ENCODE data around the gene LBHD1. TPM values are rescaled to one million over a fixed set of nuclear protein-coding genes. Genes with fewer than 3 reads are reported as not detected.

The LBHD1 gene
- total RNA-seq, 1 donor = 7.6 TPM

GRCh38 chr11:62669420-62670161 lies 2.5 kb downstream of the LBHD1 start:
- Histone ChIP-seq H3K4me2 (ENCODE audit: insufficient read depth, low read length) (peak overlapping the region; percentile 23), H4K20me1 (ENCODE audit: insufficient read depth, low read length) (peaks cover 14% of the 10 kb centered on the region), H2AFZ (ENCODE audit: low read length) (no peak overlapping the region), H3K79me2 (ENCODE audit: insufficient read depth, low read length) (peaks cover 62% of the 10 kb centered on the region), H3K4me1 (ENCODE audit: insufficient read depth, low read length) (peaks cover 38% of the 10 kb centered on the region), H3K27me3 (ENCODE audit: insufficient read depth, low read length) (no peaks in the 10 kb centered on the region), H3K36me3 (ENCODE audit: insufficient read depth, low read length) (peaks cover 38% of the 10 kb centered on the region), H3K4me3 (ENCODE audit: insufficient read depth, low read length) (no peak overlapping the region), H3K9me3 (ENCODE audit: low read depth, low read length) (no peaks in the 10 kb centered on the region), H3K27ac (ENCODE audit: low read depth, low read length) (no peak overlapping the region)
- peak; percentile 84 for DNase-seq (ENCODE audit: insufficient read length, low spot score, missing footprints)
- no peak for TF ChIP-seq CTCF (IDR thresholded peaks at IDR 0.05; ENCODE audit: extremely low read depth, low read depth, low read length)

GRCh38 chr11:62667460-62667859 lies 4.6 kb downstream of the LBHD1 start:
- no peak for DNase-seq (ENCODE audit: insufficient read length, low spot score, missing footprints)
- H3K9me3 ChIP-seq (ENCODE audit: low read depth, low read length) = no peaks in the 10 kb centered on the region
- no peak overlapping the region for H2AFZ ChIP-seq (ENCODE audit: low read length)
- peaks cover 14% of the 10 kb centered on the region for H4K20me1 ChIP-seq (ENCODE audit: insufficient read depth, low read length)
- H3K27me3 ChIP-seq (ENCODE audit: insufficient read depth, low read length) = no peaks in the 10 kb centered on the region
- TF ChIP-seq CTCF (IDR thresholded peaks at IDR 0.05; ENCODE audit: extremely low read depth, low read depth, low read length) = no peak
- peaks cover 53% of the 10 kb centered on the region for H3K79me2 ChIP-seq (ENCODE audit: insufficient read depth, low read length)
- H3K4me3 ChIP-seq (ENCODE audit: insufficient read depth, low read length) = no peak overlapping the region
- no peak overlapping the region for H3K27ac ChIP-seq (ENCODE audit: low read depth, low read length)
- H3K4me1 ChIP-seq (ENCODE audit: insufficient read depth, low read length) = peaks cover 34% of the 10 kb centered on the region
- peaks cover 29% of the 10 kb centered on the region for H3K36me3 ChIP-seq (ENCODE audit: insufficient read depth, low read length)
- peak overlapping the region; percentile 91 for H3K4me2 ChIP-seq (ENCODE audit: insufficient read depth, low read length)

GRCh38 chr11:62666259-62666926 lies 5.7 kb downstream of the LBHD1 start:
- H2AFZ ChIP-seq (ENCODE audit: low read length) = no peak overlapping the region
- H3K36me3 ChIP-seq (ENCODE audit: insufficient read depth, low read length) = peaks cover 29% of the 10 kb centered on the region
- peak; percentile 61 for DNase-seq (ENCODE audit: insufficient read length, low spot score, missing footprints)
- H4K20me1 ChIP-seq (ENCODE audit: insufficient read depth, low read length) = peaks cover 14% of the 10 kb centered on the region
- peaks cover 31% of the 10 kb centered on the region for H3K4me1 ChIP-seq (ENCODE audit: insufficient read depth, low read length)
- no peaks in the 10 kb centered on the region for H3K27me3 ChIP-seq (ENCODE audit: insufficient read depth, low read length)
- H3K4me2 ChIP-seq (ENCODE audit: insufficient read depth, low read length) = peak overlapping the region; percentile 91
- H3K4me3 ChIP-seq (ENCODE audit: insufficient read depth, low read length) = peak overlapping the region; percentile 97
- peaks cover 45% of the 10 kb centered on the region for H3K79me2 ChIP-seq (ENCODE audit: insufficient read depth, low read length)
- no peak for TF ChIP-seq CTCF (IDR thresholded peaks at IDR 0.05; ENCODE audit: extremely low read depth, low read depth, low read length)
- H3K9me3 ChIP-seq (ENCODE audit: low read depth, low read length) = no peaks in the 10 kb centered on the region
- H3K27ac ChIP-seq (ENCODE audit: low read depth, low read length) = peak overlapping the region; percentile 82

- peak; percentile 80 for DNase-seq (ENCODE audit: insufficient read length, low spot score, missing footprints)
- Histone ChIP-seq H3K4me3 (ENCODE audit: insufficient read depth, low read length) (peak overlapping the region; percentile 97), H3K36me3 (ENCODE audit: insufficient read depth, low read length) (peaks cover 29% of the 10 kb centered on the region), H3K79me2 (ENCODE audit: insufficient read depth, low read length) (peaks cover 39% of the 10 kb centered on the region), H4K20me1 (ENCODE audit: insufficient read depth, low read length) (peaks cover 14% of the 10 kb centered on the region), H2AFZ (ENCODE audit: low read length) (no peak overlapping the region), H3K4me1 (ENCODE audit: insufficient read depth, low read length) (peaks cover 25% of the 10 kb centered on the region), H3K27ac (ENCODE audit: low read depth, low read length) (peak overlapping the region; percentile 82), H3K27me3 (ENCODE audit: insufficient read depth, low read length) (no peaks in the 10 kb centered on the region), H3K4me2 (ENCODE audit: insufficient read depth, low read length) (peak overlapping the region; percentile 91), H3K9me3 (ENCODE audit: low read depth, low read length) (no peaks in the 10 kb centered on the region)
- TF ChIP-seq CTCF (IDR thresholded peaks at IDR 0.05; ENCODE audit: extremely low read depth, low read depth, low read length) = no peak
Observed at GRCh38 chr11:62665599-62666258, 6.3 kb downstream of the LBHD1 start.

All from osteoblast (primary cell).